DMS153 treated with DMSO at 0.1 percent for 48 hours (cell line): ENCODE results near the gene CCDC137.

Experiments
- DNase-seq: peaks from one replicate; lab custom pipeline; 2025; ENCODE audit not compliant: unreplicated experiment; lab: John Stamatoyannopoulos, UW

Gene CCDC137

DNA sequence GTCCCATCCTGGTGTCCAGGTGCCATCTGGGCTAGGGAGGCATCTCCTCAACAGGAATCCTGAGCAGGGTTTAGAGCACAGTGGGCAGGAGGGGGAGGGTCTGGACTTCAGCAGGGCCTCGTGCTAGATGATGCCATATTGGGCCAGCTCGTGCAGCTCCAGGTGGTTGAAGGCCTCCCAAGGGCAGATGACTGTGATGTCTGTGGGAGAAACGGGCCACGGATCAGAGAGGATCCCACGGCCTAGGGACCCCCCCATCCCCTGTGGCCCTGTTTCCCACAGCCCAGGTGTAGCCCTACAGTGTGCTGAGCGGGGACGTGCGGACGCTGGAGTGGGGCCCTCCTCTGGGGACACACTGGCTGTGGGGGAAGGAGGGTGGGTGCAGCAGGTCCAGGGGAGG is 15.6 kb upstream of the CCDC137 start:
- no peak for DNase-seq

DNA sequence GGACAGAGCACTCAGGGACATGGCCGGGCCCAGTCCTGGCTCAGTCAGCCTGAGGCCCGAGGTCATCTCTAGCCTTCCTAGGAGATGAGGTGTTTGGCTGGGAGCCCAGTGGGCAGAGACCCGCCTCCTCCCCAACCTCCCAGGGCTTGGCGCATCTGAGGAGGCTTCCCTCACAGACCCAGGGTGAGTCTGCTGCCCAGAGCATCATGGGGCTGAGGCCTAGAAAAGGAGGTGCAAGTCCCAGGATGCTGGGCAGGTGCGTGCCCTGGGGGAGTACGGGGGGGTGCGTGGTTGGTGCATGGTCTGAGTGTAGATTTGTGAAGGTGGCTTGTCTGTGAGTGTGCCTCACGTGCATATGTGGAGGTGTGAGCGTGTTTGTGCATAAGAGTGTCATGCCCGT is 14.8 kb upstream of the CCDC137 start:
- no peak for DNase-seq

DNA sequence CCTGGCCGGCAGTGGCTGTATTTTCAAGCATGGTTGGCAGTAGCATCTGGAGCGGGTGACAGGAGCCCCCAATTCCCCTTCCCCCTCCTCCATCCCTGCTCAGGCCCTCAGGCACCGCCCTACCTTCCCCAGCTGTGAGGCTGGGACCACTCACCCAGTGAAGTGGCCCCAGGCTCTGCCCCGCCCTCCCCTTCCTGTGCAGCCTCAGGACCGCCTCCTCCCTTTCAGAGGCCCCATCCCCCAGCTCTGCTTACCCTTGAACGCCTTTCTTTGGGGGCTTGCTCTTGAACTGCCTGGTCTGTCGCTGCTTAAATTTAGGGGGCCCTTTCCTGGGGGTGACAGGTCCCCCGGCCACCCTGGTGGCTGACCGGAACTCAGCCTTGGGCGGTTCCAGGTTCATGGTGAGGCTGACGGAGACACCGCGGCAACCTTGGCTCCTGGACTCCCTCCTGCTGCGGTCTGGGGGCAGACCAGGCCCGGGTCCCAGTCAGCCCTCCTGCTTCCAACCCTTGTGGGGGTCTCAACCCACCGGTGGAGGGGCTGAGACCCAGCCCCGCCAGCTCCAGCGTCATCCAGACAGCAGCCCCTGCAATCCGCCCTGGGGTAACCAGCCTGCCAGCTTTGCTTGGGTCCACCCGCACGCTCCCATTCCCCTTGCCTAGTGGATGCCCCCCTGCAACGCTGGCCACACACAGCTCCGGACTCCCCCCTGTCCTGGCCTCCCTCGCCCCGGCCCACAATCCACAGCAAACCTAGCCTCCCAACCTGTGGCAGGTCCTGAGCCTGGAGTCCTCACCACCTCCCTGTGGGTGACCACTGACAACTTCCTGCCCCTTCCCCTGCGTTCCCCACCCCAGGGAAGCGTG is 13.4 kb upstream of the CCDC137 start:
- no peak for DNase-seq

DNA sequence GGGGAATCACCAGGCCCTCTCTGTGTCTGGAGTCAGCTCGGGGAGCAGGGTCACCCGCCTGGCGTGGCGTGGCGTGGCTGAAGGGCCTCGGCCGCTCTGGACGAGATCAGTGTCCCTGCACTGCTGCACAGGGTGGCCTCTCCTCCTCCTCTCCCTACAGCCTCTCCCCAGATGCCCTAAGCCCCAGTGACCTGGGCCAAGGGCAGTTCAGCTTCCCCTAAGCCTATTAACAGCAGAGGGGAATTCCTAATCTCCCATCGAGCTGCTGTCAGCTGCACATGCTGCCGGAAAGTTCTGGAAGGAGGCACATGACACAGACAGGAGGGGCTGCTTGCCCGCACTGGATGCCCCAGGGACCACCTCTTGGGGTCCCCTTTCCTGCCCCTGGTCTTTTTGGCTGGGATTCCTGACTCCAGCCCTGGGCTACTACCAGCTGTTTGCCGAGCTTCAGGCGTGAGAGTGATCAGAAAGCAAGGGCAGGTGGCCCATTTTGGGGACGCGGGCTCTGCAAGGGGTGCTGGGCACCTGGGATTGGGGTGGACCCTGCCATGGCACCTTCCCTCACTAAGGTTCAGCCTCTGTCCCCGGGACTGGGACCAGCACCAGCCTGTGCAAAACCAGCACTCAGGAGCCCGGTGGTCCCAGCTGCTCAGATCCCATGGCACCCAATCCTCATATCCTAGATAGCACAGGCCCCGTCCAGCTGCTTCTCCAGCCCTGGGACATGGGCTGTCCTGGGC is 11.0 kb upstream of the CCDC137 start:
- no peak for DNase-seq

DNA sequence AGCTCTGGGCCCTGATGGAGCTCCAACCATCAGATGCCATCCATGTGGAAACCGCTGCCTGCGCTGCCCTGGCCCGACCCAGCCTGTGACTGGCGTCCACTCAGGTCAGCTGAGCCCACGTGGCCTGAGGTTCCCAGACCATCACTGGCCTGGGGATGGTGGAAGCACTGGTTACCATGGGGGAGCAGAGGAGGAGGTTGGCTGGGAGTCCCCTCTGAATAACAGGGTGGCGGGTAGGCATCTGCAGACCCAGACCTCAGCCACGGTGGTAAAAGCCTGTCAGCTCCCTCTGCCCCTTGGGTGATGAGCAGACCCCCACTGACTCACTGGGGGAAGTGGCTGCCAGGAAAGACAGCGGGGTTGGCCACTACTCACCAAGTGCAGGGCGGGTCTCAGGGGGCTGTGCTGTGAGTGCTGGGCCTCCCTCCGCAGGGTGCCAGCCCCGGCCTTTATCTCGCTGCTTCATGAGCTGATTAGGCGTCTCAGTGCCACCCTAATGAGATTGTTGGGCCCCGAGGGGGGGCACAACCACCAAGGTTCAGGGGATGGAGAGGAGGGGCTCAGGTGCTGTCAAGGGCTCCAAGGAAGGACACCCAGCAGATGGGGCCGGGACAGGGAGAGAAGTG is 10.3 kb upstream of the CCDC137 start, which contains the start of gene PDE6G:
Gene PDE6G, minus strand, starts transcription at position 425 of the 626 bp plus-strand sequence. CDS start 3,237 bp downstream, outside the sequence.
- DNase-seq, result no peak

DNA sequence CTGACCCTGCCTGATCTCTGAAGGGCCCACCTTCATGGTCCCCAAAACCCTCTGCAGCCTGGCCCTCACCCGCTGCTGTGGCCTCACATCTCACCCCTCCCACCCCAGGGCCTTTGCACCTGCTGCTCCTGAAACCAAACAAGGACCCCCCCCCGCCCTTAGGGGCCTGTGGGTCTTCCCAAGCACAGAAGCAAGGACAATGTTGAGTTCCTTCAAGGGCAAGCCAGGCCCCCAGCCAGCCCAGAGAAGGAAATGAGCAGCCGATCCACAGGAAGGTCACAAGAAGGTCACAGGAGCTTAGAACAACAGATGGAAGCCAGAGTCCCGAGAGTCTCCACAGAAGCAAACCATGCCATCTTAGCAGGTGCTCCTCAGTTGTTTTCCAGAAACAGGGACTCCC is 9.7 kb upstream of the CCDC137 start:
- DNase-seq, result no peak

DNA sequence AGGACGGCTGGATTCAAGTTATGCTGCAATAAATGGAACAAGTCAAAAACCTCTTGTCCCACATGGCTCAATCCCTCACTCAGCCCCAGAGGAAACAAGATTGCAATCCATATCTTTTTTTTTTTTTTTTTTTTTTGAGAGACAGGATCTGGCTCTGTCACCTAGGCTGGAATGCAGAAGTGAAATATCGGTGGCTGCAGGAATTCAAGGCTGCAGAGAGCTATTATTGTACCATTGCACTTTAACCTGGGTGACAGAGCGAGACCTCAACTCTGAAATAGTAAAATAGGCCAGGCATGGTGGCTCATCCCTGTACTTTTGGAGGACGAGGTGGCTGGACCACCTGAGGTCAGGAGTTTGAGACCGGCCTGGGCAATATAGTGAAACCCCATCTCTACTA is 7.5 kb upstream of the CCDC137 start:
- no peak for DNase-seq

DNA sequence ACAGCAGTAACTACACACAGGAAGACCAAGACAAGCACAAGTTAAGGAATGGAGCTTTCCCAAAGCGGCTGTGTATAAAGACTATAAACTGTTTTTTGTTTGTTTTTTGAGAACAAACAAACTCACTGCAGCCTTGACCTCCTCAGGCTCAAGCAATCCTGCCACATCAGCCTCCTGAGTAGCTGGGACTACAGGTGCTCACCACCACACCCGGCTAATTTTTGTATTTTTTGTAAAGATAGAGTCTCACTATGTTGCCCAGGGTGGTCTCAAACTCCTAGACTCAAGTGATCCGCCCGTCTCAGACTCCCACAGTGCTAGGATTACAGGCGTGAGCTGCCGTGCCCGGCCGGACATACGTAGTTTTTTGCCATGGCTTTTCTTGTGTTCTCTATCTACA is 6.1 kb upstream of the CCDC137 start:
- DNase-seq, result no peak

DNA sequence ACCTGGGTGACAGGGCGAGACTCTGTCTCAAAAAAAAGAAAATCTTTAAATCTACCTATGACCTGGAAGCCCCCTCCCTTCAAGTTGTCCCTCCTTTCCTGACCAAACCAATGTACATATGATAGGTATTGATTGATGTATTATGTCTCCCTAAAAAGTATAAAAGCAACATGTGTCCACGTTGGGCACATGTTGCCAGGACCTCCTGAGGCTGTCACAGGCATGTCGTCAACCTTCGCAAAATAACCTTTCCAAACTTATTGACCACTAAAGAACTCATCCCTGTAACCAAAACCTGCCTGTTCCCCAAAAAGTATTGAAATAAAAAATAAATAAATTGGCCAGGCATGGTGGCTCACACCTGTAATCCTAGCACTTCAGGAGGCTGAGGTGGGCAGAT is 4.5 kb upstream of the CCDC137 start:
- no peak for DNase-seq

DNA sequence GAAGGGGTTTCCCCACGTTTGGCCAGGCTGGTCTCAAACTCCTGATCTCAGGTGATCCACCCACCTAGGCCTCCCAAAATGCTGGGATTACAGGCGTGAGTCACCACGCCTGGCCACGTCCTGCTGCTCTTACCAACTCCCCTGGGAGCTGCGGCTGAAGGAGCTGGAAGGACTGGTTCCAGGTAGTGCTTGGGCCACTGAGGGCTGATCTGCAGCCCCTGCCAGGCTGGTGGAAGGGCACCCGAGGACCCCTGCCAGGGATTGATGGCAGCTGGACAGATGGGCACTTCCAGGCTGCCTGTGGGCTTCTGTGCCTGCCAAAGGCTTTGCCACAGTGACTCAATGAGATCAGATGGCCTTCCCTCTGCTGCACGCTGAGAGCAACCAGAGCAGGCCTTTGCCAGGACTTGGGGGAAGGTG is 2.5 kb upstream of the CCDC137 start:
- no peak for DNase-seq

DNA sequence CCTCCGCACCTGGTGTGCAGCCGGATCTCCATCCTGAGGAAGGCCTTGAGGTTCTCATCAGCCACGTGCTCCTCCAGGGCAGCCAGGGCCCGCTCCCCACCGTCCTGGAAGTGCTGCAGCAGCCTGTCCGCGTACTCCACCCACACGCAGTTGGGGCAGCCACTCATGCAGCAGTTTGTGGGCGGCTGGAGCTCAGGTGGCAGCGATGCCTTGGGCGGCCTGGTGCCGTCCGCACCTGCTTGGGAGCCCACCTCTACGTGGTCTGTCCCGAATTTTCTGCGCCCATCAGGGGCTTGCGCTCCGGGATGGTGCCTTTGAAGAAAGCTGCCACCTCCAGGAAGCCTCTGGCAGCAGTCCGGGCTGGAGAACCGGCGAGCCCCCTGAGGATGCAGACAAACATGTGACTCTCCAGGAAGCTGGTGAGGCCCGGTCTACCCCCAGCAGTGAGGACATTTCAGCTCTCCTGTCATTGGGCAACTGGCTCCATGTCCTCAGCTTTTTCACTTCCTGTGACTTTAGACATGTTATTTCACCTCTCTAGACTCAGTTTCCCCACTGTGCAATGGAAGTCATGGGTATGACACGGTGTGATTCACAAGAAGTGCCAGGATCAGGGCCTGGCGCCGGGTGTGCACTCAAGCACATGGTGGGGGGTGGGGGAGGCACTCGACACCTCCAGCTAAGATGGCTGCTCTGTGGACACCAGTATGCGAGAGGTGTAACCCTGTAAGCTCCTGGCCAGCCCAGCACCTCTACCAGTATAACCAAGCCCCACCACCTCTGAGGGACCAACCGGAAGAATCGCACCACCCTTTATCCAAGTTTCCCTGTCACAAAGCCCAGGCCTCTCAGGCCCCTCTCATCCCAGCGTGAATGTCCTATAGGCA is 1.1 kb upstream of the CCDC137 start:
- DNase-seq, result no peak

DNA sequence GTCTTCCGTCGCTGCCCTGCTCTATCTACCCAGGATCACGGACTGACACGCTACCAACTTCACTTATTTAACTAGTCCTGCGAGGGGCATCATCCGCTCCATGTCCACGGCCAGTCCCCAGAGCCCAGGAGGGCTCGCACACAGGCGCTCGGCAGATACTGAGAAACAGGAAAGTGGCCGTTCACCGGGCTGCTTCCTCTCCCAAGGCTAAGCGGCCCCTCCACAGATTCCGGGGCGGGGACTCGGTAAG is 520 bp upstream of the CCDC137 start:
- no peak for DNase-seq

DNA sequence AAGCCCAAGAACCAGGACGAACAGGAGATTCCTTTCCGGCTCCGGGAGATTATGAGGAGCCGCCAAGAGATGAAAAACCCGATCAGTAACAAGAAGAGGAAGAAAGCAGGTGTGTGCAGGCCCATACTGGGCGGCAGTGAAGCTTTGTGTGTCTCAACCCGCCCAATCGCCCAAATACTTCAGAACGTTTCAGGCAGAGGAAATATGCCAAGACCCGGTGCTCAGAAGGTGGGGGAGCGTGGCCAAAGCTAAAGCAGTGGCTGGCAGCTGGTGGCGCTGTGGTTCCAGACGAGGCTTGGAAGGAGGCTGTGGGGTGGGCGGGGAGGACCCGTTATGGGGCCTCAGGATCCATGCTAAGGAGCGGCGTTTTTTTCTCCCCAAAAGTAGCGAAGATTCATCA is 1.2 kb downstream of the CCDC137 start:
- no peak for DNase-seq

DNA sequence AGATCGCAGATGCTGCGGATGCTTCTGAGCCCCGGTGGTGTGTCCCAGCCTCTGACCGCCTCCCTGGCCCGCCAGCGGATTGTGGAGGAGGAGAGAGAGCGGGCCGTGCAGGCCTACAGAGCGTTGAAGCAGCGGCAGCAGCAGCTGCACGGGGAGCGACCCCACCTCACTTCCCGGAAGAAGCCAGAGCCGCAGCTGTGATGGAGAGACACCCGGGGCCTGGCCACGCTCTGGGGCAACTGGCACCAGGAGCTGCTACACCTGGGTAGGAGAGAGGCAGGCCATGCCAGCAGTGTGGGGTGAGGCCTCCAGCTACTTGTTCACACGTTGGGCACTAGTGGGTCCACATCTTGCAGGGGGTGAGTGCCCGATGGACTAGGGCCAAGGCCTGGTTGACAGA is 6.0 kb downstream of the CCDC137 start:
- no peak for DNase-seq

DNA sequence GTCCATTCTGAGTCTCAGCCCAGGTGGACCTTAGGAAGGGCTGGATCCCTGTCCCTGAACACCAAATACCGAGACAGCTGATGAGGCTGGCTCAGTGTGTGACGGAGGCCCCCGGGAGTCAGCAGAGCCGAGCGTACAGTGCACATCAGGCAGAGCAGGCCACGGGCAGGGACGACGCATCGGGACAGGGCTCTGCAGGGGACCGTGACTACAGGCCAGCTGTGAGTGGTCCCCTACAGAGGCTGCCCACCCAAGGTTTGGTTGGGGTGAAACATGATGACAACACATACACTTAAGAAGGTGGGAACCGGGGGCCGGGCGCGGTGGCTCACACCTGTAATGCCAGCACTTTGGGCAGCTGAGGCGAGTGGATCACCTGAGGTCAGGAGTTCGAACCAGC is 6.4 kb downstream of the CCDC137 start:
- DNase-seq, result no peak

DNA sequence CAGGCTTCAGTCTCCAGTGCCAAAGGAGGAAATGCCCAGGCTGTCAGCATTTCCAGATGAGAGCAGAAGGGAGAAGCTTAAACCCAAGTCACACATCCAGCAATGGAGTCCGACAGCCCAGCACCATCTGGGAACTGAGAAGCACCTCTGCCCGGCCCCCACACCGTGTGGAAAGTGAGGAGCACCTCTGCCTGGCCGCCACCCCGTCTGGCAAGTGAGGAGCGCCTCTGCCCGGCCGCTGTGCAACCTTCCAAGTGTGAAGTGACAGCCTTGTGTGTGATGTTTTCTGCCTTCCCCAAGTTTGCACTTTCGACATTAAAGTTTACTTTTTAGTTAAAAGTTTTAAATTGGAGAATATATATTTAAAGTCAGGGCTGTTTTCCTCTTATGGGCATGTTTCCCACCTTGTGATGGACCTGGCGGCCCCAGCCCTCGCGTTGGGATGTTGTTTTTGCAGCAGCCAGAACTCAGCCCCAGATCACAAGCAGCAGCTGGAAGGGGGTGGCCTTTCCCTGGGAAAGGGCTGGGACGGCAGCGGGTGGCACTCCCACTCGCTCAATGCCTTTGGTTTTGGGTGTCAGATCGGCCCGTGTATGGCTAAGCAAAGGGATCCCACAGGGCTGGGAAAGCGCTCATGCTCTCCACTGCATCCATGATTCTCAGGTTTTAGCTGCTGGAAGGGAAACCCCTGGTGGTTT is 7.2 kb downstream of the CCDC137 start:
- DNase-seq, result no peak

DNA sequence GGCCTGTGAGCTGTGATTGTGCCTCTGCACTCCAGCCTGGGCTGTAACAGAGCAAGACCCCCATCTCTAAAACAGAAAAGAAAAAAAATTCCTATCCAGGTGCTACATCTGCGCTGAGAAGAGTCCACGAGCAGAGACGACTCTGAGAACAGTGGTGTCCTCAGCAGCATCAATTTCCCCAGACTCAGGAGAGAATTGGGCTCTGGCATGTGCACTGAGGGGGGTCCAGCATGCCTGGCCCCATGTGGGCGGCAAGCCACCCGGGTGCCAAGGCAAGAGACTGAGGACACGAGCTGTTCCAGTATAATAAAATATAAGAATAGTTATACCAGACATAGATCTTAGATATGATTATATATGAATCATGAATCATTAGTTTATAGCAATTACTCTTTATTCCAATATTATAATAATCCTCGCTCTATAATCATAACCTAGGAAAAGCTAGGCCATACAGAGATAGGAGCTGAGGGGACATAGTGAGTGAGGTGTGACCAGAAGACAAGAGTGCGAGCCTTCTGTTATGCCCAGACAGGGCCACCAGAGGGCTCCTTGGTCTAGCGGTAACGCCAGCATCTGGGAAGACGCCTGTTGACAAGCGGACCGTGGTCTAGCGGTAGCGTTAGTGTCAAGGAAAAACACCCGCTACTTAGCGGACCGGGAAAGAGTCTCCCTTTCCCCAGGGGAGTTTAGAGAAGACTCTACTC is 9.1 kb downstream of the CCDC137 start:
- DNase-seq, result peak; percentile 3

DNA sequence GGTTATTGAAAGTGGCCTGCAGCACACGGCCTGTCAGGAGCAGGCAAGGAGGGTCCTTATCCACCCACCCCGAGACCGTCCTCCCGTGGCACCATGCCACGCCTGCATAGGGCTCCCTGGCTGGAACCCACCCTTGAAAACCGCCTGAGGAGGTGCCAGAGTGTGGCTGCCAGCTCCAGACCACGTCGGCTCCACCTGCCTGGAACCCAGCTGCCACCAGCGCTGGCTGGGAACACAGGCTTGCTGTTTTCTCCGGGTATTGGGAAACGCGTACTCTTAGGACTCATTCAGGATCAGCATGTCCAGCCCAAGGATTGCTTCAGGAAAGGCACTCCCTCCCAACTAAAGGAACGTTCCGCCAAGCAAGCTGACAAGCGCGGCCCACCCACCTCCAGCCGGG is 10.4 kb downstream of the CCDC137 start:
- no peak for DNase-seq

DNA sequence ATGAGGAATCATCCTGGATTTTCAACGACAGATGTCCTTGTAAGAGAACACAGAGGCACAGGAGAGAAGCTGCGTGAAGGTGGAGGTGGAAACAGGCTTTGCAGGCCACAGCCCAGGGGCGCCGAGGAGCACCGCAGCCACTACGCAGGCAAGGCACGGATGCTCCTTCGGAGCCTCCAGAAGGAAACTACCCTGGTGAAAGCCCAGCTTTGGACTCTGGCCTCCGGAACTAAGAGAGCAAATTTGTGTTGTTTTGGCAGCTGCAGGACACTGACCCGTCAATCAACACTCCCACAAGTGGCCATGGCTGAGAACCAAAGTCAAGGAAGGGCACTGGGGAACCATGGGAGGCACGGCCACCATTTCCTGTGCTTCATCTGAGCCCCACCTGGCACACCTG is 13.6 kb downstream of the CCDC137 start:
- no peak for DNase-seq

DNA sequence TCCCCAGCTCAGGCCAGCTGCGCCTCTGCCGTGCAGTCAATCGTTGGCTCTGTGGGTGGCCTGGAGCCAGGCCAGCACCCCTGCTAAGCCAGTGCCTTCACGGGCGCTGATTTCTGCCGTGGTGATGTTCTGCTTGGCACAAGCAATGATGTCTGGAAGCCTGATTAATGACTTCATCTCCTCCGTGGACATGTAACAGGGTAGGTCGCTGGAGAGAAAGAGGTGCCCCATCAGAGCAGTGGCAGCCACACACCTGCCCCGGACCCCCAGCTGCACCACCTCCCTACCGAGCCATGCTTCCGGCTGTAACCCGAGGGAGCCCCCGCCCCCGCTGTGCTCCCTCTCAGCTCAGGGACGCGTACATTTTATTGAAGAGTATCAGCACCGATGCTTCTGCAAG is 15.1 kb downstream of the CCDC137 start:
- no peak for DNase-seq
